HEK293T (cell line): ENCODE data around the gene RIOK2.

ENCODE experiments used
- ELF4 ChIP-seq: fragments of 450-650 bp; IDR thresholded peaks from 2 replicates; pipeline ENCODE4 v1.6.1; 2017; ENCODE audit warnings: antibody characterized with exemption
- FOXK2 ChIP-seq: fragments of 450-650 bp; IDR thresholded peaks from 2 replicates; pipeline ENCODE4 v1.6.1; 2016; ENCODE audit warnings: mild to moderate bottlenecking
- SUZ12 ChIP-seq: fragments of 450-650 bp; IDR thresholded peaks from 2 replicates; pipeline ENCODE4 v1.6.1; 2016; ENCODE audit warnings: mild to moderate bottlenecking

DNA sequence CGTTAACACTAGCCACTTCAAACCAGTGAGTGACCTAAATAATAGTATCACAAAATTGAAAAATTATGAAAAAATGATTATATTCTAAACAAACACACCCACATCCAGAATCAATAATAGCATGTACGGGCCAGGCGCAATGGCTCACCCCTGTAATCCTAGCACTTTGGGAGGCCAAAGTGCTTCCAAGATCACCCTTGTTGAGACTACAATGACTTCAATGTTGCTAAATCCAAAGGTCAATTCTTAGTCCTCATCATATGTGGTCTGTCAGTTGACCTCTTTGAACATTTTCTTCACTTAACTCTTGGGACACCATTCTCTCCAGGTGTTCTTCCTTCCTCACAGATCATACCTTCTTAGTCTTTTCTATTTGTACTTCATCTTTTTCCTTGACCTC lies 11.3 kb downstream of the RIOK2 start:
- TF ChIP-seq FOXK2 (no peak), SUZ12 (no peak), ELF4 (no peak)
